ENCODE results near the gene COQ8B.

COQ8B gene

GRCh38 chr19:40759352-40759751 lies 42.7 kb upstream of the COQ8B start:
- TF ChIP-seq CTCF (IDR thresholded peaks at IDR 0.05) = no peak
- Histone ChIP-seq H3K9me3 (no peaks in the 10 kb centered on the region), H3K4me1 (ENCODE audit: control insufficient read depth in 1 of 2, insufficient read depth in 1 of 2, low read depth in 1 of 2, low read length in 1 of 2) (peaks cover 30 to 35% of the 10 kb centered on the region in 2 experiments), H3K4me3 (ENCODE audit: low read depth in 1 of 2, low read length in 1 of 2) (no peak overlapping the region), H3K27me3 (no peaks in the 10 kb centered on the region), H3K27ac (no peak overlapping the region), H3K36me3 (peaks cover 60% of the 10 kb centered on the region)

- peaks cover 30 to 41% of the 10 kb centered on the region in 2 experiments for H3K4me1 ChIP-seq (ENCODE audit: control insufficient read depth in 1 of 2, insufficient read depth in 1 of 2, low read depth in 1 of 2, low read length in 1 of 2)
- no peak overlapping the region for H3K27ac ChIP-seq
- no peak for TF ChIP-seq CTCF (IDR thresholded peaks at IDR 0.05)
- no peak overlapping the region for H3K4me3 ChIP-seq (ENCODE audit: low read depth in 1 of 2, low read length in 1 of 2)
- H3K9me3 ChIP-seq = no peaks in the 10 kb centered on the region
- no peaks in the 10 kb centered on the region for H3K27me3 ChIP-seq
- H3K36me3 ChIP-seq = peaks cover 52% of the 10 kb centered on the region
Observed at GRCh38 chr19:40758491-40758890, 41.8 kb upstream of the COQ8B start.

GRCh38 chr19:40756502-40757110 lies 39.9 kb upstream of the COQ8B start:
- no peaks in the 10 kb centered on the region for H3K9me3 ChIP-seq
- H3K4me3 ChIP-seq (ENCODE audit: low read depth in 1 of 2, low read length in 1 of 2) = no peak overlapping the region
- TF ChIP-seq CTCF (IDR thresholded peaks at IDR 0.05) = no peak
- peak overlapping the region; percentile 72 for H3K27ac ChIP-seq
- H3K27me3 ChIP-seq = no peaks in the 10 kb centered on the region
- H3K4me1 ChIP-seq (ENCODE audit: control insufficient read depth in 1 of 2, insufficient read depth in 1 of 2, low read depth in 1 of 2, low read length in 1 of 2) = peaks cover 37 to 52% of the 10 kb centered on the region in 2 experiments
- peaks cover 33% of the 10 kb centered on the region for H3K36me3 ChIP-seq

GRCh38 chr19:40755791-40756190 lies 39.1 kb upstream of the COQ8B start:
- TF ChIP-seq CTCF (IDR thresholded peaks at IDR 0.05) = no peak
- peaks cover 41 to 58% of the 10 kb centered on the region in 2 experiments for H3K4me1 ChIP-seq (ENCODE audit: control insufficient read depth in 1 of 2, insufficient read depth in 1 of 2, low read depth in 1 of 2, low read length in 1 of 2)
- H3K27me3 ChIP-seq = no peaks in the 10 kb centered on the region
- no peaks in the 10 kb centered on the region for H3K9me3 ChIP-seq
- H3K4me3 ChIP-seq (ENCODE audit: low read depth in 1 of 2, low read length in 1 of 2) = no peak overlapping the region
- peaks cover 31% of the 10 kb centered on the region for H3K36me3 ChIP-seq
- H3K27ac ChIP-seq = peak overlapping the region; percentile 72

GRCh38 chr19:40755248-40755624 lies 38.5 kb upstream of the COQ8B start:
- peaks cover 25% of the 10 kb centered on the region for H3K36me3 ChIP-seq

More at GRCh38 chr19:40755248-40755624, 38.5 kb upstream of the COQ8B start:
- no peak for TF ChIP-seq CTCF (IDR thresholded peaks at IDR 0.05)
- no peaks in the 10 kb centered on the region for H3K27me3 ChIP-seq
- no peaks in the 10 kb centered on the region for H3K9me3 ChIP-seq
- H3K4me1 ChIP-seq (ENCODE audit: control insufficient read depth in 1 of 2, insufficient read depth in 1 of 2, low read depth in 1 of 2, low read length in 1 of 2) = peaks cover 41 to 58% of the 10 kb centered on the region in 2 experiments
- H3K4me3 ChIP-seq (ENCODE audit: low read depth in 1 of 2, low read length in 1 of 2) = no peak overlapping the region
- H3K27ac ChIP-seq = peak overlapping the region; percentile 72

Measured in neutrophil (primary cell).